ENCODE data around the gene NT5C1B. TPM values are rescaled to one million over a fixed set of nuclear protein-coding genes. Genes with fewer than 3 reads are reported as not detected.

NT5C1B gene
- total and polyA plus RNA-seq, 3 donors from 2014 or later = 18.0 to 74.9 (median 59.4) TPM

- intact Hi-C loops (cut with DNase I; ENCODE audit: low total_unique reads) = no loop called here
- 96% methylated on average over 1 of the region's 1 CpG for WGBS, 2 donors
- no peaks in the 10 kb centered on the region for H3K4me1 ChIP-seq
Measured at GRCh38 chr2:18536697-18537096, 52.7 kb downstream of the NT5C1B start.

GRCh38 chr2:18536100-18536499 is 53.3 kb downstream of the NT5C1B start:
- no peak overlapping the region for H3K27ac ChIP-seq
- no peak for DNase-seq
- H3K4me3 ChIP-seq = no peak overlapping the region
- H3K27me3 ChIP-seq = no peaks in the 10 kb centered on the region
- no peaks in the 10 kb centered on the region for H3K9me3 ChIP-seq
- no peaks in the 10 kb centered on the region for H3K4me1 ChIP-seq
- intact Hi-C loops (cut with DNase I; ENCODE audit: low total_unique reads) = no loop called here
- WGBS, 2 donors = 55% methylated on average over 7 of the region's 7 CpGs
- TF ChIP-seq, protein P1, sequence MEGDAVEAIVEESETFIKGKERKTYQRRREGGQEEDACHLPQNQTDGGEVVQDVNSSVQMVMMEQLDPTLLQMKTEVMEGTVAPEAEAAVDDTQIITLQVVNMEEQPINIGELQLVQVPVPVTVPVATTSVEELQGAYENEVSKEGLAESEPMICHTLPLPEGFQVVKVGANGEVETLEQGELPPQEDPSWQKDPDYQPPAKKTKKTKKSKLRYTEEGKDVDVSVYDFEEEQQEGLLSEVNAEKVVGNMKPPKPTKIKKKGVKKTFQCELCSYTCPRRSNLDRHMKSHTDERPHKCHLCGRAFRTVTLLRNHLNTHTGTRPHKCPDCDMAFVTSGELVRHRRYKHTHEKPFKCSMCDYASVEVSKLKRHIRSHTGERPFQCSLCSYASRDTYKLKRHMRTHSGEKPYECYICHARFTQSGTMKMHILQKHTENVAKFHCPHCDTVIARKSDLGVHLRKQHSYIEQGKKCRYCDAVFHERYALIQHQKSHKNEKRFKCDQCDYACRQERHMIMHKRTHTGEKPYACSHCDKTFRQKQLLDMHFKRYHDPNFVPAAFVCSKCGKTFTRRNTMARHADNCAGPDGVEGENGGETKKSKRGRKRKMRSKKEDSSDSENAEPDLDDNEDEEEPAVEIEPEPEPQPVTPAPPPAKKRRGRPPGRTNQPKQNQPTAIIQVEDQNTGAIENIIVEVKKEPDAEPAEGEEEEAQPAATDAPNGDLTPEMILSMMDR (IDR thresholded peaks at IDR 0.05) = no peak
- no peak for TF ChIP-seq POLR2A (IDR thresholded peaks at IDR 0.05)
- no peaks in the 10 kb centered on the region for H3K36me3 ChIP-seq (ENCODE audit: low read depth, missing control alignments)

More at GRCh38 chr2:18536697-18537096, 52.7 kb downstream of the NT5C1B start:
- no peaks in the 10 kb centered on the region for H3K9me3 ChIP-seq
- H3K4me3 ChIP-seq = no peak overlapping the region
- DNase-seq = no peak
- TF ChIP-seq, protein P1 (IDR thresholded peaks at IDR 0.05) = no peak
- no peaks in the 10 kb centered on the region for H3K27me3 ChIP-seq
- H3K36me3 ChIP-seq (ENCODE audit: low read depth, missing control alignments) = no peaks in the 10 kb centered on the region
- H3K27ac ChIP-seq = no peak overlapping the region

GRCh38 chr2:18531194-18531593 is 58.2 kb downstream of the NT5C1B start:
- TF ChIP-seq POLR2A (IDR thresholded peaks at IDR 0.05) = no peak
- TF ChIP-seq, protein P1 (IDR thresholded peaks at IDR 0.05) = no peak
- Histone ChIP-seq H3K9me3 (no peaks in the 10 kb centered on the region), H3K36me3 (ENCODE audit: low read depth, missing control alignments) (no peaks in the 10 kb centered on the region), H3K27ac (no peak overlapping the region), H3K27me3 (no peaks in the 10 kb centered on the region), H3K4me1 (no peaks in the 10 kb centered on the region), H3K4me3 (no peak overlapping the region)
- 66 to 72% methylated on average over 1 of the region's 1 CpG for WGBS, 2 donors
- DNase-seq = no peak
- intact Hi-C loops (cut with DNase I; ENCODE audit: low total_unique reads) = no loop called here

DNA sequence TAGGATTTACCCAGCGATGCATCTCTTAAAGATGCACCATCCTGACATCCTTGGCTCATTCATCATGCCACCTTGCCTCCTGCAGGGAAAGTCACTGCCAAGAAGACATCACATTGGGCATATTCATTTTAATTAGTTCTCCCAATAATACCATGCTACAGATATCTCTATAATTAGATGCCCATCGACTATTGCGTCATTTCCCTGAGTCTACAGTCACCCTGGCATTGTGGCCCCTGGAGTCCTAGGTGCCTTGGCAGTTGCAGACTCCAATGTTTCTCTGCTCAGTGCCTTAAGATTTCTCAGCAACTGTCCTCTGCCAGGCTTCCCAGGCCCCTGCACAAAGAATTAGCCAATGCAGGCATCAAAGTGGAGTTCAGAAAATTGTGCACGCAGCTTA is 61.5 kb downstream of the NT5C1B start:
- H3K27ac ChIP-seq = no peak overlapping the region
- no peak for DNase-seq

DNA sequence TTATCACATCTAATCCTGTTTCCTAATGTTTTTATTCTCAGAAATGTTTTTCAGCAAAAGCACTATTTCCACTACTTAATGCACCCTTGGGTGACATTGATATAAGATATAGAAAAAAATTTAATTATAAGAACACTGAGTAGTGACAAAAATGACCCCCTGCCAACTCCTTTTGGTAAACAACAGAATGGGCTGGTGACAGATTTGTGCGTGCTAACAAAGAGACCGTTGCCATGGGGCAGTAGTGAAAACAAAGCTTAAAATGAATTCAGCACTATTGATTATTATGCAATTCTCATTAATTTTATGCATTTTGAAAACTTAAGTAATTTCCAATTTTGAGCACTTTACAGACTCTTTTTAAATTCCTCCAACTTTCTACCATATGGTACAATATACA is 62.0 kb downstream of the NT5C1B start:
- no peak overlapping the region for H3K4me3 ChIP-seq
- intact Hi-C loops (cut with DNase I; ENCODE audit: low total_unique reads) = loop anchor here (5.0 to 10.0 kb wide), 2 partner anchors 220 to 837 kb away; no protein-coding TSS in a partner anchor
- WGBS, 2 donors = 94 to 95% methylated on average over 2 of the region's 2 CpGs

More for the DNA sequence above, 61.5 kb downstream of the NT5C1B start:
- H3K4me1 ChIP-seq = no peaks in the 10 kb centered on the region
- no peak for TF ChIP-seq POLR2A (IDR thresholded peaks at IDR 0.05)
- TF ChIP-seq, protein P1 (IDR thresholded peaks at IDR 0.05) = no peak
- H3K4me3 ChIP-seq = no peak overlapping the region
- H3K36me3 ChIP-seq (ENCODE audit: low read depth, missing control alignments) = no peaks in the 10 kb centered on the region
- intact Hi-C loops (cut with DNase I; ENCODE audit: low total_unique reads) = loop anchor here (5.0 to 10.0 kb wide), 2 partner anchors 219 to 837 kb away; no protein-coding TSS in a partner anchor
- 81 to 90% methylated on average over 4 of the region's 4 CpGs for WGBS, 2 donors
- H3K27me3 ChIP-seq = no peaks in the 10 kb centered on the region
- no peaks in the 10 kb centered on the region for H3K9me3 ChIP-seq

More for the DNA sequence above, 62.0 kb downstream of the NT5C1B start:
- Histone ChIP-seq H3K9me3 (no peaks in the 10 kb centered on the region), H3K27me3 (no peaks in the 10 kb centered on the region), H3K27ac (no peak overlapping the region), H3K4me1 (no peaks in the 10 kb centered on the region), H3K36me3 (ENCODE audit: low read depth, missing control alignments) (no peaks in the 10 kb centered on the region)
- no peak for TF ChIP-seq POLR2A (IDR thresholded peaks at IDR 0.05)
- TF ChIP-seq, protein P1 (IDR thresholded peaks at IDR 0.05) = no peak
- no peak for DNase-seq

Data from testis (tissue), 3 donors.